Epithelial cell of esophagus (primary cell): Measurements from ENCODE around the gene EIF4ENIF1.
"Not testable (repeated sequence)": the region's sequence is repeated elsewhere in the genome, so short reads cannot be mapped to it uniquely, and the experiment has no call there.

Experiments
- DNase-seq: peaks from one replicate; pipeline ENCODE4 v3.0.0; 2010; ENCODE audit warnings: low read depth
- H3K4me3 ChIP-seq: 2 replicates; pipeline ENCODE4 v1.5.1; 2011; ENCODE audit warnings: mild to moderate bottlenecking, low read length, control low read depth
- CTCF ChIP-seq: IDR thresholded peaks from 2 replicates; pipeline ENCODE4 v1.5.1; 2011; ENCODE audit warnings: low read depth, mild to moderate bottlenecking, low read length, control low read depth, inconsistent platforms; ENCODE audit not compliant: insufficient read depth; ENCODE audit errors: missing control alignments

Gene EIF4ENIF1

GRCh38 chr22:31441652-31442051, 48.0 kb downstream of the EIF4ENIF1 start:
- H3K4me3 ChIP-seq = no peak overlapping the region
- no peak for DNase-seq
- TF ChIP-seq CTCF = no peak

GRCh38 chr22:31440681-31441080, 49.0 kb downstream of the EIF4ENIF1 start:
- no peak for DNase-seq
- H3K4me3 ChIP-seq = no peak overlapping the region
- no peak for TF ChIP-seq CTCF

- no peak overlapping the region for H3K4me3 ChIP-seq
- no peak for TF ChIP-seq CTCF
- DNase-seq = no peak
Measured at GRCh38 chr22:31439808-31440207, 49.8 kb downstream of the EIF4ENIF1 start.

- H3K4me3 ChIP-seq = no peak overlapping the region
- no peak for TF ChIP-seq CTCF
- DNase-seq = no peak
Measured at GRCh38 chr22:31436132-31436531, 53.5 kb downstream of the EIF4ENIF1 start.

GRCh38 chr22:31431950-31432349, 57.7 kb downstream of the EIF4ENIF1 start:
- no peak for DNase-seq
- no peak for TF ChIP-seq CTCF
- H3K4me3 ChIP-seq = no peak overlapping the region

GRCh38 chr22:31425331-31426050, 64.2 kb downstream of the EIF4ENIF1 start:
- DNase-seq = peak; percentile 11
- H3K4me3 ChIP-seq = no peak overlapping the region
- TF ChIP-seq CTCF = no peak

- H3K4me3 ChIP-seq, DNase-seq: not testable (repeated sequence)
Measured at GRCh38 chr22:31402350-31402749, 87.3 kb downstream of the EIF4ENIF1 start.

GRCh38 chr22:31400023-31400397, 89.6 kb downstream of the EIF4ENIF1 start:
- peak overlapping the region; percentile 98 for H3K4me3 ChIP-seq
- TF ChIP-seq CTCF = no peak
- DNase-seq = peak; percentile 29
